Stimulated activated CD4-positive, alpha-beta T cell treated with anti-CD3 and anti-CD28 coated beads, Interleukin-4, amount 100 ng/mL, for 4 hours (primary cell): Measurements from ENCODE around the gene MTMR10.
A peak's percentile ranks its signal among the peaks of the same experiment; 100 is the strongest.

Source experiments
- DNase-seq, 2 experiments: peaks; one replicate each; pipeline ENCODE4 v3.0.0-alpha.2; 2020

Gene MTMR10, protein sequence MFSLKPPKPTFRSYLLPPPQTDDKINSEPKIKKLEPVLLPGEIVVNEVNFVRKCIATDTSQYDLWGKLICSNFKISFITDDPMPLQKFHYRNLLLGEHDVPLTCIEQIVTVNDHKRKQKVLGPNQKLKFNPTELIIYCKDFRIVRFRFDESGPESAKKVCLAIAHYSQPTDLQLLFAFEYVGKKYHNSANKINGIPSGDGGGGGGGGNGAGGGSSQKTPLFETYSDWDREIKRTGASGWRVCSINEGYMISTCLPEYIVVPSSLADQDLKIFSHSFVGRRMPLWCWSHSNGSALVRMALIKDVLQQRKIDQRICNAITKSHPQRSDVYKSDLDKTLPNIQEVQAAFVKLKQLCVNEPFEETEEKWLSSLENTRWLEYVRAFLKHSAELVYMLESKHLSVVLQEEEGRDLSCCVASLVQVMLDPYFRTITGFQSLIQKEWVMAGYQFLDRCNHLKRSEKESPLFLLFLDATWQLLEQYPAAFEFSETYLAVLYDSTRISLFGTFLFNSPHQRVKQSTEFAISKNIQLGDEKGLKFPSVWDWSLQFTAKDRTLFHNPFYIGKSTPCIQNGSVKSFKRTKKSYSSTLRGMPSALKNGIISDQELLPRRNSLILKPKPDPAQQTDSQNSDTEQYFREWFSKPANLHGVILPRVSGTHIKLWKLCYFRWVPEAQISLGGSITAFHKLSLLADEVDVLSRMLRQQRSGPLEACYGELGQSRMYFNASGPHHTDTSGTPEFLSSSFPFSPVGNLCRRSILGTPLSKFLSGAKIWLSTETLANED

DNA sequence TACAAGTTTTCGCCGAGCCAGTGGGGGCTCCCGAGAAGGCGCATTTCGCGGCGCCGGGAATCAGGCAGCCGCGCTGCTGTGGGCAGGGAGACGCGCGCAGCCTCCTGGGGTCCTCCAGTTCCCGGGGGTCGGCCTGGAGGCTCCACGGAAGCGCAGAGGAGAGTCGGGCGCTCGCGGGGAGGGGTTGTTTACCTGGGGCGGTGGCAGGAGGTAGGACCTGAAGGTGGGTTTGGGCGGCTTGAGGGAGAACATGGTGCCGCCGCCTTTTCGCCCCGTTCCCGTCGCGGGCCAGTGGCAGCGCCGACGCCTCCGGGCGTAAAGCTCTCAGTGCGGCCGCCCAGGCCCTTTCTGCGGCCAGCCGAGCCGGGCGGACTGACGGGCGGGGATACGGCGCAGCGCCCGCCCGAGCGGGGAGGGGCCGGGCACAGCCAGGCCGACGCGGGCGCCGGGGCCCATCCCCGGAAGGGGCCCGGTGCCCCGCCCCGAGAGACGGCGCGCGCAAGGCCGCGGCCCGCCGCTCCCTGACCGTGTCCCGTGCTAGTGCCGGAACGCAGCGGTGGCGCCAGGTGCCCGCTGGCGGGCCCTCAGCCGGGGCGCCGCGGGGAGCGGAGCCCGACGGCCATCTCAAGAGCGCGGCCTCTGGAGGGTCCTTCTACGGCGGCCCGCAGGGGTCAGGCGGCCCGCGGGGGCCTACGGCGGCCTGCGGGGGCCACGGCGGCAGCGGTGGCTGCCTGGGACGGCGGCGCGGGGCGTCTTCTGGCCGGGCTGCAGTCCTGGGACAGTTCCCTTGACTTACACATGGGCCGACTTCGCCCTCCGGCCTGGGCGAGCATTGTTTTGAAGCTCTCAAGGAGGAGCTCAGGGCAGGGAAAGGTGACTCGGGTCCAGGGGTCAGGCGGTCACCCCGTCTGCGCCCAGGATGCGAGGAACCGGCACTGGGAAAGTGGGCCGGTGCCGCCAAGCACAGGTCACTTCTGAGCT lies at the start of gene MTMR10:
MTMR10 (minus strand) TSS at position 374 of the 981 bp plus-strand sequence; CDS start at position 252, 122 bp downstream.
- DNase-seq: peak; percentile 55 to 72

GRCh38 chr15:31040611-31041010 lies 49.2 kb upstream of the MTMR10 start:
- no peak for DNase-seq

DNA sequence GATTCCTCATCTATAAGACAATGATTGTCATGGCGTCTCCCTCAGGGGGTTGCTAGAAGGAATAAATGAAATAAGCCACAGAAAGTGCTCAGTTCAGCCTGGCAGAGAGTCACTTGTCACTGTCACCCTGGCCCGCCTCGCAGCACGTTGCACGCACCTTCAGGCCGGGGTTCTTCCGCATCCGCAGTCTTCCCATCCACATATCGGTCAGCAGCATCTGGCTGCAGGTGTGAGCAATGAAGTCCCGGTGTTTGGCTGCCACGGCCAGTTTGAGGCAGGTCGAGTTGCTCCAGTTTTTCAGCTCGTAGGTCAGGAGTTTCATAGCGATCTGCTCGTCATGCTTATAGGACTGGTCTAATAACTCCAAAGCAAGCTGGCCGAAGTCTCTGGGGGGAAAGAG lies 48.5 kb upstream of the MTMR10 start:
- no peak for DNase-seq

- DNase-seq: no peak
Measured at GRCh38 chr15:31037731-31038477, 46.5 kb upstream of the MTMR10 start.

- no peak for DNase-seq
Measured at GRCh38 chr15:31036783-31037182, 45.4 kb upstream of the MTMR10 start.

DNA sequence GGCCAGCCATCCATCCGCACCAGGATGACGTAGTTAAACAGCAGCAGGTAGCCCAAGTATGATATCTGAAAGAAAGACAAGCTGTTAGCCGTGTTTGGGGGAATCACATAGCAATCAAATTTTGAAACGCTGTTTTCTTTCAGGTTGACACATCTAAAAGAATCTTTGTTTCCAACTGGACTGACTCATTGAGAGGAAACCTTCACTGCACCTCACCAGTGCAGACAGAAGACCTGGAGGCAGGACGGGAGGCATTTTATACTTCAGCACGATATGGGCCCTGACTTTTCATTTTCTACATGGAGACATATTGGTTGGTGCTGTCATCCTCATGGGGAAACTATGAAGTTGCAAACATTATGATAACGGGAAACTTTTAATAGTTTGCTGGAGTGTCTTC lies 44.2 kb upstream of the MTMR10 start:
- no peak for DNase-seq

DNA sequence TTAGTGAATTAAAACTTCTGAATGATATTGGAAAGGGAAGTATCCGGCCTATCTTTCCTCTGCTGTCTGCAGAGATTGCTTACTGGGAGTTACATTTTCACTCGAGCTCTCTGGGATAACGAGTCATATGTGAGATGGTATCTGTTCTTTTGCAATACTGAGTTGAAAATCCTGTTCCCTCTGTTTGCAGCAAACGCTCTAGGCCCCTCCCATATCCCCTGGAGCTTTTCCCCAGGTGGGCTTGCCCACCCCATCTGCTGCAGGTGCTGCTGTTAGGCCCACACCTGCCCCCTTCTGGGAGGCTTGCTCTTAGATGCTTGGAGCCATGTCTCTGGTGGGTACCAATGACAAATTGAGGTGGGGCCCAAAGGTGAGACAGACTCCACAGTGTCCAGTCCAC lies 42.7 kb upstream of the MTMR10 start:
- no peak for DNase-seq

DNA sequence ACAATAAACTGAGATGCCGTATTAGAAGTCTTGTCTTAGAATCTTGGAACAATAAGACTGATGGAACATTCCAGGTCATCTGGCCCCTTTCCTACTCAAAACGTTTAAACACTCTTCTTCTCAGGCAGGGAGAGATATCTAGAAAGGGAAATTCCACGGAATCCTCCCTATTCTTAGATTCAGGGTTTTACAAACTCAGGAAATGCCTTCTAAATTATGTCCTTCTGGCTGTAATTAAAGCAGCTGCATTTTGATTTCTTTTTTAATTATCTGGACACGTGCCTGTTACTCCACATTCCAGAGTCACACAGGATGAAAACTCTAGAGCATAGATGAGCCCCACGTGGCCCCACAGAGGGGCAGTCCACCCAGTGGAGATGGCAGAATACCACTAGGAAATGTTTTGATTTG lies 41.5 kb upstream of the MTMR10 start:
- no peak for DNase-seq

GRCh38 chr15:31031471-31032067 lies 40.1 kb upstream of the MTMR10 start:
- DNase-seq: no peak

DNA sequence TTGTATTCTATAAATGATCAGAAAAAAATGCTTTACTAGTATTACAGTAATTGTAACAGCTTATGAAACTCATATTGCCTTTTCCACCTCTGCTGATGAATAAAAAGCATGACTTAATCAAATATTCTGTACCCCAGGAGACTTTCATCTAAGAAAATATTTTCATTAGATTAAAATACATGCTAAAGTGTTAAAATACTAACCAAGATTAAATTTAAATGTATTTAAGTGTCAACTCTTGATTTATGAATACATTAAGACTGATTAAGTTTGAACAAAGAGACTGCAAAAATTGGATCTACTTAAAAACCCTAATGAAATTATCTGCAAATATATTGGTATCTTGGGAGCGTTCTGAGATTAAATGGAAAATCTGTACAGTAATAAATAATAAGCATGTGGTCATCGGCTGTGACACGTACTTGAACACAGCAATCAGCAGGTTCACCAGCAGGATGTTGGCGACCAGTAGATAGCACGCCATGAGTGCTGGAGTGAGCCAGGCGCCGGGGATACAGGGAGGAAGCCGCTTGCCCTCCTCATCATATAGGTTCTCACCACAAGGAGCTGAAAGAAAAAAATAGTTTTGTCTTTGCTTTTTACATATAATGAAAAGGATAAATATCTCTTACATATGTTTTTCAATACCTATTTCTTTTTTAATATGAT lies 36.6 kb upstream of the MTMR10 start:
- DNase-seq: no peak

- no peak for DNase-seq
Measured at GRCh38 chr15:31025996-31026395, 34.6 kb upstream of the MTMR10 start.

- DNase-seq: no peak
Measured at GRCh38 chr15:31024979-31025378, 33.6 kb upstream of the MTMR10 start.

DNA sequence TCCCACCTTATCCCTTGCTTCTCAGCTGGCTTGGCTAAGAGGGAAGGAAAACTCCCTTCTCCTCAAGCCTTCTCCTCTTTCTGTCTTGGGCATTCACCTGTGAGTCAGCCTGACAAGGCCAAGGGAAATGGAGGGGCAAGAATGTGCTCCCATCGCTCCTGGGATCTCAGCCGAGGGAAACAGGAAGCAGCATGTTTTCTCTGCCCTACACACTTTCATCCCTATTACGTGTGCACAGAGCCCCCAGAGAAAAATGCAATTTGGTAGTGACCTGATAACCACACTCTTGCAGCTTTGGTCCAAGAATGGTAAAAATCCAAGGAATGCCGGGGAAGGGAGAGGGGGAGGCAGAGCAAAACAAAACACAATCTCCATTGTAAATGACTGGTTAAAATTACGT lies 32.9 kb upstream of the MTMR10 start:
- no peak for DNase-seq

GRCh38 chr15:31023841-31024240 lies 32.4 kb upstream of the MTMR10 start:
- DNase-seq: no peak

GRCh38 chr15:31021067-31021665 lies 29.7 kb upstream of the MTMR10 start:
- no peak for DNase-seq

DNA sequence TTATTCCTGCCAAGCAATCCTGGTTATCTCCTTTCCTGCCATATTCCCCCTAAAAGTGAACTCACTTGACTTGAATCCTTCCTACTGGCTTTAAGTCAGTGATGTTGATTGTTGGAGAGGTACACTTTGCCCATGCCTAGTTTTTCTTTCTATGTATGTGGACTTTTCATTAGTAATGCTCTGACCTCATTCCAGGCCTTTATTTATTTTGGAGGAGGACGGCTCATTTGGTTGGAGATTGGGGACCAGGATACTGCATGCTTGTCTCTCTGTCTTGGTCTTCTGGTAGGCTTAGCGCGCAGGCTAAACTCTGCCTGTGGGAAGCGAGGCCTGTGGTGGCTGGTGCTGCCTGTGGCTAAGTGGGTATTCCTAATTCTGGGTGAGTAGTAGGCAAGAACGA lies 29.1 kb upstream of the MTMR10 start:
- DNase-seq: no peak

- DNase-seq: no peak
Measured at GRCh38 chr15:31019986-31020385, 28.6 kb upstream of the MTMR10 start.

- DNase-seq: no peak
Measured at GRCh38 chr15:31017311-31017710, 25.9 kb upstream of the MTMR10 start.

- no peak for DNase-seq
Measured at GRCh38 chr15:31016446-31016915, 25.1 kb upstream of the MTMR10 start.

DNA sequence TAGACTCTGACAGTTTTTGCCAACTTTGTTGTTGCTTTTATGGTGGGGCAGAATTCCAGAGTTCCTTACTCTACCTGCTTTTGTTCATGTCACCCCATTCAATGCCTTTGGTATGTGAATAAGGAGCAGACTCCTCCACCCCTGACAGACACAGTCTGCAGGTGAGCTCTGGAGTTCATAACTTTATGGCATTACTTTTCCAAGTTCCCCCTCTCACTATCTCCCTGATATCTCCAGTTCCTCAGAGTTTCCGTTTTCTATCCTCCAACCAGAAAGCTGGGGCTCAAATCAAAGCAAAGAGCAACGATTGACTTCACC lies 23.1 kb upstream of the MTMR10 start:
- DNase-seq: no peak
